GM21381 (cell line): ENCODE measurements around the gene SLC35A2.
"Not testable (repeated sequence)": the region's sequence is repeated elsewhere in the genome, so short reads cannot be mapped to it uniquely, and the experiment has no call there.

Experiments used
- ATAC-seq: cut with Tn5 transposase; IDR thresholded peaks from one replicate; pipeline ENCODE4 v1.9.1; 2021; ENCODE audit warnings: mild to moderate bottlenecking, moderate library complexity; ENCODE audit not compliant: unreplicated experiment

Gene SLC35A2

GRCh38 chrX:48854121-48854804, 57.2 kb downstream of the SLC35A2 start:
- not testable (repeated sequence) for ATAC-seq

DNA sequence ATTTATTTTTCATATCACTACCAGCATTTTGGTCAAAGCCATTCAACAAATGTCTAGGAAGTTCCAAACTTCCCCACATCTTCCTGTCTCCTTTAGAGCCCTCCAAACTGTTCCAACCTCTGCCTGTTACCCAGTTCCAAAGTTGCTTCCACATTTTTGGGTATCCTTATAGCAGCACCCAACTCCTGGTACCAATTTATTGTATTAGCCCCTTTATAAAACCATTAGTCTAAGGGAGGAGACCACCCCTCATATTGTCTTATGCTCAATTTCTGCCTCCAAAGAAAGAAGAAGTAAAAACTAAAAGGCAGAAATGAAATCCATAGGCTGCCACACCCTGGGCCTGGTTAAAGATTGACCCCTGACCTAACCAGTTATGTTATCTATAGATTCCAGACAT, 58.0 kb downstream of the SLC35A2 start:
- ATAC-seq = not testable (repeated sequence)
